SK-N-SH treated with all-trans-retinoic acid at 6 μM for 48 hours (cell line): ENCODE results near the gene AFTPH.

Experiments
- ATAC-seq: fragments of 200-7000 bp; cut with Tn5 transposase; 3 replicates; pipeline ENCODE4 v1.9.1; 2020; ENCODE audit warnings: mild to moderate bottlenecking, moderate library complexity
- BACH2 ChIP-seq: fragments of 250-450 bp; sonication (Bioruptor Pico); IDR thresholded peaks from 2 replicates; pipeline ENCODE4 v1.9.0; 2021; ENCODE audit warnings: mild to moderate bottlenecking, borderline replicate concordance
- CSDC2 ChIP-seq: fragments of 250-450 bp; sonication (Bioruptor Pico); IDR thresholded peaks from 2 replicates; pipeline ENCODE4 v1.5.0; 2020; ENCODE audit warnings: mild to moderate bottlenecking, moderate library complexity
- ESRRG ChIP-seq: fragments of 250-450 bp; sonication (Bioruptor Pico); IDR thresholded peaks from 2 replicates; pipeline ENCODE4 v1.6.1; 2021; ENCODE audit warnings: mild to moderate bottlenecking
- GLIS3 ChIP-seq: fragments of 250-450 bp; sonication (Bioruptor Pico); IDR thresholded peaks from 2 replicates; pipeline ENCODE4 v1.5.0; 2020; ENCODE audit warnings: mild to moderate bottlenecking, moderate library complexity
- ISL1 ChIP-seq: fragments of 250-450 bp; sonication (Bioruptor Pico); IDR thresholded peaks from 2 replicates; pipeline ENCODE4 v2.1.2; 2022; ENCODE audit warnings: mild to moderate bottlenecking, moderate library complexity
- OSR1 ChIP-seq: fragments of 250-450 bp; sonication (Bioruptor Pico); IDR thresholded peaks from 2 replicates; pipeline ENCODE4 v1.8.0; 2022; ENCODE audit warnings: moderate library complexity, mild to moderate bottlenecking, inconsistent platforms
- PPARA ChIP-seq: fragments of 250-450 bp; sonication (Bioruptor Pico); IDR thresholded peaks from 2 replicates; pipeline ENCODE4 v1.5.0; 2020; ENCODE audit warnings: mild to moderate bottlenecking, borderline replicate concordance
- RARB ChIP-seq: fragments of 250-450 bp; sonication (Bioruptor Pico); IDR thresholded peaks from 2 replicates; pipeline ENCODE4 v1.8.0; 2021; ENCODE audit warnings: mild to moderate bottlenecking, moderate library complexity
- SNAI2 ChIP-seq: fragments of 250-450 bp; sonication (Bioruptor Pico); IDR thresholded peaks from 2 replicates; pipeline ENCODE4 v1.5.0; 2020; ENCODE audit warnings: mild to moderate bottlenecking, moderate library complexity
- TCF4 ChIP-seq: fragments of 250-450 bp; sonication (Bioruptor Pico); IDR thresholded peaks from 2 replicates; pipeline ENCODE4 v1.8.0; 2021; ENCODE audit warnings: mild to moderate bottlenecking, moderate library complexity, borderline replicate concordance
- ZC3H10 ChIP-seq: fragments of 250-450 bp; sonication (Bioruptor Pico); IDR thresholded peaks from 2 replicates; pipeline ENCODE4 v1.5.1; 2021; ENCODE audit warnings: mild to moderate bottlenecking, moderate library complexity
- ZFP3 ChIP-seq: fragments of 250-450 bp; sonication (Bioruptor Pico); IDR thresholded peaks from 2 replicates; pipeline ENCODE4 v1.5.0; 2020; ENCODE audit warnings: mild to moderate bottlenecking, moderate library complexity
- ZFP30 ChIP-seq: fragments of 450-650 bp; formaldehyde crosslinking; IDR thresholded peaks from 2 replicates; pipeline ENCODE4 v1.5.0; 2022; ENCODE audit warnings: mild to moderate bottlenecking, moderate library complexity
- ZNF70 ChIP-seq: fragments of 450-650 bp; formaldehyde crosslinking; IDR thresholded peaks from 2 replicates; pipeline ENCODE4 v1.5.0; 2020; ENCODE audit warnings: mild to moderate bottlenecking, moderate library complexity
- ZNF8 ChIP-seq: fragments of 450-650 bp; formaldehyde crosslinking; IDR thresholded peaks from 2 replicates; pipeline ENCODE4 v1.5.0; 2020; ENCODE audit warnings: mild to moderate bottlenecking, moderate library complexity
- TF ChIP-seq, protein P1 (sequence below): fragments of 250-450 bp; sonication (Bioruptor Pico); IDR thresholded peaks from 2 replicates; pipeline ENCODE4 v1.5.0; 2020; ENCODE audit warnings: mild to moderate bottlenecking, moderate library complexity
- TF ChIP-seq, protein P2 (sequence below): fragments of 250-450 bp; sonication (Bioruptor Pico); IDR thresholded peaks from 2 replicates; pipeline ENCODE4 v1.8.0; 2021; ENCODE audit warnings: low read depth, mild to moderate bottlenecking, moderate library complexity, borderline replicate concordance
- TF ChIP-seq, protein P3 (sequence below): fragments of 250-450 bp; sonication (Bioruptor Pico); IDR thresholded peaks from 2 replicates; pipeline ENCODE4 v1.5.1; 2021; ENCODE audit warnings: mild to moderate bottlenecking, moderate library complexity
- TF ChIP-seq, protein P4 (sequence below): fragments of 250-450 bp; sonication (Bioruptor Pico); IDR thresholded peaks from 2 replicates; pipeline ENCODE4 v1.8.0; 2020; ENCODE audit warnings: mild to moderate bottlenecking, moderate library complexity, borderline replicate concordance

AFTPH gene

DNA sequence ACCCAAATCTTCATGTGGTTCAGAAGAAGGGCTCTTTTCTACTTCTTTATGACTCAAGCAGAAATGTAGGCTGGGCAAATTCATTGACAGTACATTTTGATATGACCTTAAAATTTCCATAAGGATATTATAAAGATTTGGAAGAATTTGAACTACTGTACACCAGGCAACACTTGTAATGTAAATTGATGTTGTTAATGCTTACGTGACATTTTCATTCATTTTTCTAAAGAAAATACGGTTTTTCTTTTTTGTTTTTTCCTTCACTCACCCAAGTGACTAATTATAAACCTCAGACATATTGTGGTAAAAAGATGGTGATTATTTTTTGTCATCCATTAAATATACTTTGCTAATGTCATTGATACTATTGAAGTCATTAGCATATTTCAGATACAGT is 17.4 kb downstream of the AFTPH start:
- ATAC-seq = no peak
- TF ChIP-seq TCF4 (CRISPR knock-in tag) (no peak), ZNF70 (no peak), GLIS3 (CRISPR knock-in tag) (no peak)
- TF ChIP-seq, protein P1, sequence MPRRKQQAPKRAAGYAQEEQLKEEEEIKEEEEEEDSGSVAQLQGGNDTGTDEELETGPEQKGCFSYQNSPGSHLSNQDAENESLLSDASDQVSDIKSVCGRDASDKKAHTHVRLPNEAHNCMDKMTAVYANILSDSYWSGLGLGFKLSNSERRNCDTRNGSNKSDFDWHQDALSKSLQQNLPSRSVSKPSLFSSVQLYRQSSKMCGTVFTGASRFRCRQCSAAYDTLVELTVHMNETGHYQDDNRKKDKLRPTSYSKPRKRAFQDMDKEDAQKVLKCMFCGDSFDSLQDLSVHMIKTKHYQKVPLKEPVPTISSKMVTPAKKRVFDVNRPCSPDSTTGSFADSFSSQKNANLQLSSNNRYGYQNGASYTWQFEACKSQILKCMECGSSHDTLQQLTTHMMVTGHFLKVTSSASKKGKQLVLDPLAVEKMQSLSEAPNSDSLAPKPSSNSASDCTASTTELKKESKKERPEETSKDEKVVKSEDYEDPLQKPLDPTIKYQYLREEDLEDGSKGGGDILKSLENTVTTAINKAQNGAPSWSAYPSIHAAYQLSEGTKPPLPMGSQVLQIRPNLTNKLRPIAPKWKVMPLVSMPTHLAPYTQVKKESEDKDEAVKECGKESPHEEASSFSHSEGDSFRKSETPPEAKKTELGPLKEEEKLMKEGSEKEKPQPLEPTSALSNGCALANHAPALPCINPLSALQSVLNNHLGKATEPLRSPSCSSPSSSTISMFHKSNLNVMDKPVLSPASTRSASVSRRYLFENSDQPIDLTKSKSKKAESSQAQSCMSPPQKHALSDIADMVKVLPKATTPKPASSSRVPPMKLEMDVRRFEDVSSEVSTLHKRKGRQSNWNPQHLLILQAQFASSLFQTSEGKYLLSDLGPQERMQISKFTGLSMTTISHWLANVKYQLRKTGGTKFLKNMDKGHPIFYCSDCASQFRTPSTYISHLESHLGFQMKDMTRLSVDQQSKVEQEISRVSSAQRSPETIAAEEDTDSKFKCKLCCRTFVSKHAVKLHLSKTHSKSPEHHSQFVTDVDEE = no peak

DNA sequence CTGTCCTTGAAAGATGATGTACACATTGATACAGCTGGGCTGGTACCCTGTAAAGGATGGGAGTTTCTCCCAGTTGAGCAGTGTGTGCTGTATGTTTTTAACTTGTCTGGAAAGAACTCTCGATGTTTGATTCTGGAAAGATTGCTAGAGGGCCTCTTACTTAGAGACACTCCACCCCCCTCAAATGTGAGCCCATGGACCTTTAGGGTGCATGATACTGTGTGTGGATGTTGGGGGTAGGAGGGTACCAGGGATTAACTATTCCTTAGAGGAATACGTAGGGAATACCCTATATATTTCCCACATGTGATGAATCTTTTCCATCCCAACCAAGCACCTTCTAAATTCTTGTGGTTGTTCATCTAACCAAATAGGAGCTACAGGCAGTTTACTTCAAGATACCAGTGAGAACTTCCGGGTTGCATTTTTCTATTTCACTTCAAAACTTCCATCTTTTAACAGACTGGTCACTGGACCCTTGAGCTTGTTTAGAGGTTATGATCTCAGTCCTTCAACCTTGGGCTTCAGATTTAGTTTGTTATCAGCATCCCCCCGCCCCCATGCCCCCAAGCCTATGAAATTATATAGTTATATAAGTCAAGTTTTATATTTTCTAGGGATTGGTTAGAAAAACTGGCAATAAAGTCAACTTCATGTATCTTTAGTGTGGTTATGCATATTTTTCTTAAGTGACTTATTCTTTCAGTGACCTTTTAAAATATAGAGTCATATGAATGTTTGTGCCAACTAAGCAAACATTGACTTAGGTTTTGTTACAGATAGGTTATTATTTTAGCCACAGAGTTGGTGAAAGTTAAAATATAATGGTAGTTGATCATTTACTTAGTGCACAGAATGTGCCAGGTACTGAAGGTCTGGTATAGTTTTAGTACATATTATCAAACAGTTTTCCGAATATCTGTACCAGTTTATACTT is 18.2 kb downstream of the AFTPH start:
- no peak for TF ChIP-seq GLIS3 (CRISPR knock-in tag)
- TF ChIP-seq BACH2 (CRISPR knock-in tag) = no peak
- TF ChIP-seq ZNF8 = no peak
- no peak for TF ChIP-seq ZC3H10 (CRISPR knock-in tag)
- TF ChIP-seq, protein P2, sequence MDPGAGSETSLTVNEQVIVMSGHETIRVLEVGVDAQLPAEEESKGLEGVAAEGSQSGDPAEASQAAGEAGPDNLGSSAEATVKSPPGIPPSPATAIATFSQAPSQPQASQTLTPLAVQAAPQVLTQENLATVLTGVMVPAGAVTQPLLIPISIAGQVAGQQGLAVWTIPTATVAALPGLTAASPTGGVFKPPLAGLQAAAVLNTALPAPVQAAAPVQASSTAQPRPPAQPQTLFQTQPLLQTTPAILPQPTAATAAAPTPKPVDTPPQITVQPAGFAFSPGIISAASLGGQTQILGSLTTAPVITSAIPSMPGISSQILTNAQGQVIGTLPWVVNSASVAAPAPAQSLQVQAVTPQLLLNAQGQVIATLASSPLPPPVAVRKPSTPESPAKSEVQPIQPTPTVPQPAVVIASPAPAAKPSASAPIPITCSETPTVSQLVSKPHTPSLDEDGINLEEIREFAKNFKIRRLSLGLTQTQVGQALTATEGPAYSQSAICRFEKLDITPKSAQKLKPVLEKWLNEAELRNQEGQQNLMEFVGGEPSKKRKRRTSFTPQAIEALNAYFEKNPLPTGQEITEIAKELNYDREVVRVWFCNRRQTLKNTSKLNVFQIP (CRISPR knock-in tag) = no peak
- TF ChIP-seq ESRRG (CRISPR knock-in tag) = no peak
- TF ChIP-seq SNAI2 (CRISPR knock-in tag) = no peak
- TF ChIP-seq ZNF70 = no peak
- TF ChIP-seq RARB (CRISPR knock-in tag) = no peak
- TF ChIP-seq ZFP30 (CRISPR knock-in tag) = no peak
- TF ChIP-seq, protein P1 = no peak
- TF ChIP-seq PPARA (CRISPR knock-in tag) = no peak
- no peak for TF ChIP-seq OSR1 (CRISPR knock-in tag)
- TF ChIP-seq ISL1 (CRISPR knock-in tag) = no peak
- no peak for TF ChIP-seq ZFP3 (CRISPR knock-in tag)
- ATAC-seq = no peak

DNA sequence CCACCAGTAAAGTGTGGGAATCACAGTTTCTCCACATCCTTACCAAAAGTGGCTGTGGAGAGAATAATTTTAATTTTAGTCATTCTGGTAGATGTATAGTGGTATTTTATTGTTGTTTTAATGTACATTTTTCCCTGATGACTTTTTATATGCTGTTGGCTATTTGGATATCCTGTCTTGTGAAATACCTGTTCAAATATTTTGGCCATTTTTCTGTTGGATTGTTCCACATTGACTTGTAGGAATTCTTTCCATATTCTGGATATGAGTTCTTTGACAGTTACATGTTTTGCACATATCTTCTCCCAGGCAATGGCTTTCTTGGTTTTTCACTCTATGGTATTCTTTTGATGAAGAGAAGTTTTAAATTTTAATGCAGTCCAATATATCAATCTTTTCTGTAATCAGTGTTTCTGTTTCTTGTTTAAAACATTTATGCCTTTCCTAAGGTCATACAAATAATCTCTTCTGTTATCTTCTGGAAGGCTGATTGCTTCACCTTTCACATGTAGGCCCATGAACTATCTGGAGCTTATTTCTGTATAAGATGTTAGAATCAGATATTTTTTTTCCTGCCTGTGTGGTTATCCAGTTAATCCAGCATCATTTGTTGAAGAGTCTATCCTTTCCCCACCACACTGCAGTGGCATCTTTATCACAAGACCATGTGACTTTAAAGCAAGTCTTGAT is 19.0 kb downstream of the AFTPH start:
- no peak for ATAC-seq
- TF ChIP-seq SNAI2 (CRISPR knock-in tag) = no peak
- TF ChIP-seq PPARA (CRISPR knock-in tag) = no peak
- TF ChIP-seq, protein P3, sequence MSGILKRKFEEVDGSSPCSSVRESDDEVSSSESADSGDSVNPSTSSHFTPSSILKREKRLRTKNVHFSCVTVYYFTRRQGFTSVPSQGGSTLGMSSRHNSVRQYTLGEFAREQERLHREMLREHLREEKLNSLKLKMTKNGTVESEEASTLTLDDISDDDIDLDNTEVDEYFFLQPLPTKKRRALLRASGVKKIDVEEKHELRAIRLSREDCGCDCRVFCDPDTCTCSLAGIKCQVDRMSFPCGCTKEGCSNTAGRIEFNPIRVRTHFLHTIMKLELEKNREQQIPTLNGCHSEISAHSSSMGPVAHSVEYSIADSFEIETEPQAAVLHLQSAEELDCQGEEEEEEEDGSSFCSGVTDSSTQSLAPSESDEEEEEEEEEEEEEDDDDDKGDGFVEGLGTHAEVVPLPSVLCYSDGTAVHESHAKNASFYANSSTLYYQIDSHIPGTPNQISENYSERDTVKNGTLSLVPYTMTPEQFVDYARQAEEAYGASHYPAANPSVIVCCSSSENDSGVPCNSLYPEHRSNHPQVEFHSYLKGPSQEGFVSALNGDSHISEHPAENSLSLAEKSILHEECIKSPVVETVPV (CRISPR knock-in tag) = no peak
- TF ChIP-seq ZFP3 (CRISPR knock-in tag) = no peak
- TF ChIP-seq CSDC2 = no peak
- TF ChIP-seq ISL1 (CRISPR knock-in tag) = no peak
- TF ChIP-seq ZNF8 = no peak
- no peak for TF ChIP-seq RARB (CRISPR knock-in tag)
- TF ChIP-seq OSR1 (CRISPR knock-in tag) = no peak
- TF ChIP-seq, protein P4, sequence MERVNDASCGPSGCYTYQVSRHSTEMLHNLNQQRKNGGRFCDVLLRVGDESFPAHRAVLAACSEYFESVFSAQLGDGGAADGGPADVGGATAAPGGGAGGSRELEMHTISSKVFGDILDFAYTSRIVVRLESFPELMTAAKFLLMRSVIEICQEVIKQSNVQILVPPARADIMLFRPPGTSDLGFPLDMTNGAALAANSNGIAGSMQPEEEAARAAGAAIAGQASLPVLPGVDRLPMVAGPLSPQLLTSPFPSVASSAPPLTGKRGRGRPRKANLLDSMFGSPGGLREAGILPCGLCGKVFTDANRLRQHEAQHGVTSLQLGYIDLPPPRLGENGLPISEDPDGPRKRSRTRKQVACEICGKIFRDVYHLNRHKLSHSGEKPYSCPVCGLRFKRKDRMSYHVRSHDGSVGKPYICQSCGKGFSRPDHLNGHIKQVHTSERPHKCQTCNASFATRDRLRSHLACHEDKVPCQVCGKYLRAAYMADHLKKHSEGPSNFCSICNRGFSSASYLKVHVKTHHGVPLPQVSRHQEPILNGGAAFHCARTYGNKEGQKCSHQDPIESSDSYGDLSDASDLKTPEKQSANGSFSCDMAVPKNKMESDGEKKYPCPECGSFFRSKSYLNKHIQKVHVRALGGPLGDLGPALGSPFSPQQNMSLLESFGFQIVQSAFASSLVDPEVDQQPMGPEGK (CRISPR knock-in tag) = no peak
- TF ChIP-seq, protein P1 = no peak
- TF ChIP-seq BACH2 (CRISPR knock-in tag) = no peak
- TF ChIP-seq ZNF70 = no peak
- TF ChIP-seq, protein P2 (CRISPR knock-in tag) = no peak
